ENCODE data around the gene TTC9. TPM values are rescaled to one million over a fixed set of nuclear protein-coding genes. Genes with fewer than 3 reads are reported as not detected.

The TTC9 gene
- total RNA-seq, 1 experiment from 2014 or later, result 26.2 TPM

GRCh38 chr14:70663707-70664179 lies 22.0 kb downstream of the TTC9 start:
- H3K4me3 Mint-ChIP-seq, result no peak overlapping the region
- peaks cover 79% of the 10 kb centered on the region for H3K4me1 Mint-ChIP-seq
- POLR2A ChIA-PET, result no interaction called here
- no peaks in the 10 kb centered on the region for H3K27me3 Mint-ChIP-seq (ENCODE audit: low read depth)
- ATAC-seq (no peak), DNase-seq (ENCODE audit: low spot score) (no peak)
- TF ChIP-seq ZBTB43 (CRISPR knock-in tag; IDR thresholded peaks at IDR 0.05), result no peak
- TF ChIP-seq, protein P1, sequence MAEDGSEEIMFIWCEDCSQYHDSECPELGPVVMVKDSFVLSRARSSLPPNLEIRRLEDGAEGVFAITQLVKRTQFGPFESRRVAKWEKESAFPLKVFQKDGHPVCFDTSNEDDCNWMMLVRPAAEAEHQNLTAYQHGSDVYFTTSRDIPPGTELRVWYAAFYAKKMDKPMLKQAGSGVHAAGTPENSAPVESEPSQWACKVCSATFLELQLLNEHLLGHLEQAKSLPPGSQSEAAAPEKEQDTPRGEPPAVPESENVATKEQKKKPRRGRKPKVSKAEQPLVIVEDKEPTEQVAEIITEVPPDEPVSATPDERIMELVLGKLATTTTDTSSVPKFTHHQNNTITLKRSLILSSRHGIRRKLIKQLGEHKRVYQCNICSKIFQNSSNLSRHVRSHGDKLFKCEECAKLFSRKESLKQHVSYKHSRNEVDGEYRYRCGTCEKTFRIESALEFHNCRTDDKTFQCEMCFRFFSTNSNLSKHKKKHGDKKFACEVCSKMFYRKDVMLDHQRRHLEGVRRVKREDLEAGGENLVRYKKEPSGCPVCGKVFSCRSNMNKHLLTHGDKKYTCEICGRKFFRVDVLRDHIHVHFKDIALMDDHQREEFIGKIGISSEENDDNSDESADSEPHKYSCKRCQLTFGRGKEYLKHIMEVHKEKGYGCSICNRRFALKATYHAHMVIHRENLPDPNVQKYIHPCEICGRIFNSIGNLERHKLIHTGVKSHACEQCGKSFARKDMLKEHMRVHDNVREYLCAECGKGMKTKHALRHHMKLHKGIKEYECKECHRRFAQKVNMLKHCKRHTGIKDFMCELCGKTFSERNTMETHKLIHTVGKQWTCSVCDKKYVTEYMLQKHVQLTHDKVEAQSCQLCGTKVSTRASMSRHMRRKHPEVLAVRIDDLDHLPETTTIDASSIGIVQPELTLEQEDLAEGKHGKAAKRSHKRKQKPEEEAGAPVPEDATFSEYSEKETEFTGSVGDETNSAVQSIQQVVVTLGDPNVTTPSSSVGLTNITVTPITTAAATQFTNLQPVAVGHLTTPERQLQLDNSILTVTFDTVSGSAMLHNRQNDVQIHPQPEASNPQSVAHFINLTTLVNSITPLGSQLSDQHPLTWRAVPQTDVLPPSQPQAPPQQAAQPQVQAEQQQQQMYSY (CRISPR knock-in tag; IDR thresholded peaks at IDR 0.05), result no peak
- no peak for TF ChIP-seq ESRRA (CRISPR knock-in tag; IDR thresholded peaks at IDR 0.05; ENCODE audit: borderline replicate concordance)
- TF ChIP-seq ZNF121 (CRISPR knock-in tag; IDR thresholded peaks at IDR 0.05), result no peak
- TF ChIP-seq ZNF512 (CRISPR knock-in tag; IDR thresholded peaks at IDR 0.05; ENCODE audit: borderline replicate concordance), result no peak
- no peak for TF ChIP-seq FOXK1 (CRISPR knock-in tag; IDR thresholded peaks at IDR 0.05)
- TF ChIP-seq SP1 (CRISPR knock-in tag; conservative IDR thresholded peaks at IDR 0.05), result no peak
- TF ChIP-seq, protein P2, sequence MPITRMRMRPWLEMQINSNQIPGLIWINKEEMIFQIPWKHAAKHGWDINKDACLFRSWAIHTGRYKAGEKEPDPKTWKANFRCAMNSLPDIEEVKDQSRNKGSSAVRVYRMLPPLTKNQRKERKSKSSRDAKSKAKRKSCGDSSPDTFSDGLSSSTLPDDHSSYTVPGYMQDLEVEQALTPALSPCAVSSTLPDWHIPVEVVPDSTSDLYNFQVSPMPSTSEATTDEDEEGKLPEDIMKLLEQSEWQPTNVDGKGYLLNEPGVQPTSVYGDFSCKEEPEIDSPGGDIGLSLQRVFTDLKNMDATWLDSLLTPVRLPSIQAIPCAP (CRISPR knock-in tag; IDR thresholded peaks at IDR 0.05), result no peak
- no peak for TF ChIP-seq AFF4 (CRISPR knock-in tag; IDR thresholded peaks at IDR 0.05; ENCODE audit: borderline replicate concordance)
- TF ChIP-seq NFYB (CRISPR knock-in tag; conservative IDR thresholded peaks at IDR 0.05; ENCODE audit: low read depth), result no peak
- TF ChIP-seq ETV6 (CRISPR knock-in tag; IDR thresholded peaks at IDR 0.05), result no peak
- no peak for TF ChIP-seq ZNF138 (CRISPR knock-in tag; conservative IDR thresholded peaks at IDR 0.05)
- TF ChIP-seq CDX4 (CRISPR knock-in tag; IDR thresholded peaks at IDR 0.05; ENCODE audit: borderline replicate concordance), result no peak
- H3K27ac Mint-ChIP-seq, result 0 out of 2 replicates have a peak overlapping the region, but pooled peaks have one; percentile 52
- peaks cover 44% of the 10 kb centered on the region for H3K36me3 Mint-ChIP-seq
- H3K9me3 Mint-ChIP-seq, result no peaks in the 10 kb centered on the region
- CTCF ChIA-PET, result no interaction called here

Data from WTC11 (cell line).